Activated CD4-positive, alpha-beta T cell treated with anti-CD3 and anti-CD28 coated beads, Interleukin-2, amount 50 U/mL, for 4 hours (primary cell): ENCODE results near the gene SF1.
A peak's percentile ranks its signal among the peaks of the same experiment; 100 is the strongest.

ENCODE experiments used
- DNase-seq, 2 experiments: peaks; one replicate each; pipeline ENCODE4 v3.0.0-alpha.2; 2020

SF1 gene

GRCh38 chr11:64744544-64745188 is 33.7 kb downstream of the SF1 start:
- DNase-seq = no peak

DNA sequence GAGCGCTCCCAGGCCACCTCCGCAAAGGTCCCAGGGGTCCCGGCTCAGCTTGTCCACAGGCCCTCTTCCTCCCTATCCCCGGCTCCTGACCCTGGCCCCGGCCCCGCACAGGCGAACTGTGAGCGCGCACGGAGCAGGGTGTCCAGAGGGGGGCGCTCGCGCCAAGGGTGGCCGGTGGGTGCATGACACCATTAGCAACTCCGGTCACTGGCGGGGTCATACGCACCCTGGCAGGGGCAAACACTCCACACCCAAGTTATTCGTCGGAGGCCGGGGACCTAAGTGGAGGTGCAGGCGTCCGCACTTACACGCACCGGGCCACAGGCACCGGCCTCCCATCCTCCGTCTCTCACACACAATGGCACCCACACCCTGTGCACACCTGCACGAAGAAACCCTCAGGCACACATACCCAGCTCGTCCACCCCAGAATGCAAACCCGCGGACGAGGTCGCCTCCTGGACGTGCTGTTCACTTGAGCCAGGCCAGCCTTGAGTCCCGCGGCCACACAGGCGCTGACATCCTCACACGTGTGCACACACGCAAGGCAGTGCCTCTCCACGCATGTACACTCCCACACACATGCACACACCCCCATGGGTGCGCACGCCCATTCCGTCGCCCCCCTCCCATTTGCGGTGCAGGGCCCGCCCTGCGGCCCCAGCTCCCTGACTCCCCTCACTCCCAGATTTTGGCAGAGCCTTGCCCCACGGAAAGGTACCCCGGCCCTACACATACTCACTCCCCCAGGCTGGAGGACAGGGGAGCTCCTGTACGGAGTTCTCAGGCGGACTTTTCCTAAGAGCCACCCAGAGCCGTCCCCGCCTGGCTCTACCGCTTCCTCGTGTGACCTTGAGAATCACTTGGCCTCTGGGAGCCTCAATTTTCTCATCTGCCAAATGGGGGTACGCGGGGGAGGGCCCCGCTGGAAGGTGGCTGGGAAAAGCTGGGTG is 34.5 kb downstream of the SF1 start, which contains the start of gene RASGRP2:
RASGRP2 (minus strand) TSS at position 552 of the 953 bp plus-strand sequence. CDS start 1,276 bp downstream, outside the sequence.
- DNase-seq = peak; percentile 74 to 77

GRCh38 chr11:64742889-64743590 is 35.3 kb downstream of the SF1 start:
- DNase-seq = peak; percentile 60 to 62

GRCh38 chr11:64742087-64742888 is 36.1 kb downstream of the SF1 start:
- no peak for DNase-seq

GRCh38 chr11:64741375-64742086 is 36.8 kb downstream of the SF1 start:
- DNase-seq = no peak

DNA sequence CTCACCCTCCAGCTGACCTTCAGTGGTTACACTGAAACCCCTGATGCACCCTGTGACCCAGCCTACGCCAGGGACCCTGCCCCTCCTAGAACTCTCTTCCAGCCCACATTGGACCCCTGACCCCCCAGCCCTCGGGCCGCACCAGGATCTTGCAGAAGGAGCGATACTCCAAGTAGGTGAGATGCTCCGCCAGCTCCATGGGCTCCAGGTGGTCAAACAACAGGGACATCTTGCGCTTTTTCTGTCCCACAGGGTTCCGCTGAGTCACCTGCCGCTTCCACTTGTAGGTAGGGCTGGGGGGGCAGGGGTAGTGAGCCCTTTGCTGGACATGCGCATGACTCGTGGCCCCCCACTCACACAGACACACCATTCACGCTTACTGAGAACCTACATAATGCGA is 38.5 kb downstream of the SF1 start:
- no peak for DNase-seq

DNA sequence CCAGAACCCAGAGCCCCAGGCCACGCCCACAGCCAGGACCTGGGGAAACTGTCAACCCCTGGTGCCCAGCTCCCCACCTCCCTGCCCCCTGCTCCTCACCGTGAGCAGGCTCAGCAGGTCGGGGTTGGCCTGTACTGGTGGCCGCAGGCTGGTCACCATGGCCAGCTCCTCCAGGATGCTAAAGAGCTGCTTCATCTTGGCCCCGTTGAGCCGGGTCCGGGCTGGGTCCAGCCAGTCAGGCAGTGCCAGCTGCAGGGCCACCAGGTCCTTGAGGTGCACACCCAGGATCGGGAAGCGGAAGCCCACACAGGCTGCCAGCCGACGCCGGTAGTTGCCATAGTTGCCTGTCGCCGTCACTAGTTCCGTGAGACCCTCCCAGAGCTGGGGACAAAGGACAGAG is 41.7 kb downstream of the SF1 start:
- DNase-seq = no peak

DNA sequence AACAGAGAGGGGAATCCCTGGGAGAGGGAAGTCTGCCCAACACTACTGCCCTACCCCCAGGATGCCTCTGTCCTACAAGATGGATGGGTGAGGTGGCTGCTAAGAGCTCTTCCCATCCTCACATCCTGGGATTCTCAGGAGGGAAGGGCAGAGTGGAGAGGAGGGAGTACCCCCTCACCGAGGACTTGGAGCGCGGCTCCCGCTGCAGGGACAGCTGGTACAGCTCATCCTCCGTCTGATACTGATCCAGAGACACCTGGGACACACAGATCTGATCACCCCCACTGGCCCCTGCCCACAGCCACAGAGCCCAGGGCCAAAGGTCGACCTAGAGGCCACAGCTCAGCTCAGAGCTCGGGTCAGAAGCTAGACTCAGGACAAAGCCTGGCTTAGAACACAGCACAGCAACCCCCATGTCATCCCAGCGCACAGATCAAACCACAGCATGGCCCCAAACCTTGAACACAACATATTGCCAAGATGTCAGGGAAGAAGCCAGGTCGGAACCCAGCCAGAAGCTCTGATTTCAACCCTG is 42.5 kb downstream of the SF1 start:
- DNase-seq = no peak

GRCh38 chr11:64734811-64735724 is 43.3 kb downstream of the SF1 start:
- no peak for DNase-seq

DNA sequence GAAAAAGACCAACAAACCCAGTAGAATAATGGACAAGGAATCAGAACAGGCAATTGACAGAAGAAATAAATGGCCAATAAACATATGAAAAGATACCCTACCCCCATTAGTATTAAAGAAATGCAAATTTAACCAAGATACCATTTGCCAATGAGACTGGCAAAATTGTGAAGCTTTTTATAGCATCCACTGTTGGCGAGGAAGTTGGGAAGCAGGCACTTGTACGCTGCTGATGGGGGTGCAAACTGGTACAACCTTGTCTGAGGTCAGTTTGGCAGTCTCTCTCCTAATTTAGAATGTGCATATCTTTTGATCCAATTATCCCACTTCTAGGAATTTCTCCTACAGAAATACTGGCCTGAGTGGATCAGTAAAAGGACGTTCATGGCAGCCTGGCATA is 46.7 kb downstream of the SF1 start:
- DNase-seq = no peak

DNA sequence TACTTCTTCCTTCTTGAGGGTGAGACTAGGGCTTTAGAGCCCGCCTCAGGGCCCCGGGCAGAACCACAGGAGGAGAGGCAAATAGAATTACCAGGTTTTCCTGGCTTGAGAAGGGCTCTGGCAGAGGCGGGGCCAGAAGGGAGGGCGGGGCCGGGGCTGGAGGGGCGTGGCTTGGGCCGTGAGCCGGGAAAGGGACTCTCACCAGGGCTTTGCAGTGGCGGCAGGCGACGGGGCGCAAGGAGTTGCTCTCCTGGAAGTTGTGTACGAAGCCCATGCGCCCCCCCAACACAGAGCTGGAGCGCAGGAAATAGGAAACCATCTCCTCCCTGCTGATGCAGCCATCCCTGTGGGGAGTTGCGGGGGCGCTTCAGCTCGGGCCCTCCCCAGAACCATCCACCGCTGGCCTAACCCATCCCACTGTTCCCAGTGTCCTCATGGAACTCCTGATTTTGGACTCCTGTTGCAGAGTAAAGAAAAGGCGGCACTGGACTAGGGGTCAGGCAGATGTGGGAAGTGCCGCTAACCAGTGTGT is 48.4 kb downstream of the SF1 start:
- no peak for DNase-seq

- DNase-seq = no peak
Measured at GRCh38 chr11:64728757-64729365, 49.5 kb downstream of the SF1 start.

DNA sequence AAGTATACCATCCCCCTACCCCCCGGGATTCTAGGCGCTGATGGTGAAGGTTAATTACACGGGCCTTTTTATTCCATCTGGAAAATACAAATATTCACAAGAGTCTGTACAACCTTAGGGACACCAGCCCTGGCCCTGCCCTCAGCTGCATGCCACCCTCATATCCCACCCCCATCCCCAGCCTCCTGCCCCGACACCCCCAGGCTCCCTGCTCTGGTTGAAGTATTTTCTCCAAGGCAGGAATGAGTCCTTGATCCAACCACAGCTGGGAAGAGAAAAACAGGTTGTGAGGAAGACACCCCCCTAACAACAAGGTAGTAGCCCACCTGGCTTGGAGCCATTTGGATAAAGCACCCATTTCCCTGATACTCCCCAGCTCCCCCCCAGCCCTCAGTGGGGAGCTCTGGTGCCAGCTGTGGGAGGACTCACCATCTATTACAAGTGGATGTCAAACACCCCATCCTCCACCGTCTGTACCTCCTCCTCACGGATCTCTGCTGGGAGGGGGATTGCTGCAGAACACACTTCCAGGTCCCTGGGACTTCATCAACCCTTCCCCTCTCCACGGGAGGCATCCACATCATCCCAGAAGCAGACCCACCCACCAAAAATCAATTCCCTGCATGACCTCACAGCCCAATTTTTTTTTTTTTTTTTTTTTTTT is 51.3 kb downstream of the SF1 start:
- no peak for DNase-seq

- no peak for DNase-seq
Measured at GRCh38 chr11:64726211-64726641, 52.1 kb downstream of the SF1 start.

DNA sequence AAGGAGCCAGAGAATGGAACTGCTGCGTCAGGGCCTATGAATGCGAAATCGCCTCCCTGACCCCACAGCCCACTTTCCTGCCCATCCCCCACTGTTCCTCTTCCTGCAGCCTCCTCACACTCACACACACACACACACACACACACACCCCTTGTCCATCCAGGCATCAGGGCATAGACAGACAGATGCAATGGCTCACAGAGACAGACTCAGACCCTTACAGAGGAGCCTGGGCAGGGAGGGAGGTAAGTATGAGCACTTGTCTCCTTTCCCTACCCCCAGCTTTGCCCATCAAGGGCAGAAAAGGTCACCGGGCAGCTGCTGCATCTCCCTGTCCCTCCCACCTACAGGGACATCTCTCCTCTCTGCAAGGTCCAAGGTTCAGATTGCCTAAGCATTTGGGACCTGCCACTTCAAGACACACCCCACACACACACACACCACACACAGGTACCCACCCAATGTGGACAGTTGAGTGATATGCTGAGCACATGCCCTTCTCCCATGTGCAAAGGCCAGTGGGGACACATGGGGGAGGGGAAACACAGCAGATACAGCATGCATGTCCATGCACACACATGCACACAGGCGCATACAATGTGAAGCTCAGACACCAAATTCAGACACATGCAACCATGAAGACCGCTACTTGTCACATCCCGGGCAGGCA is 53.3 kb downstream of the SF1 start:
- DNase-seq = no peak

DNA sequence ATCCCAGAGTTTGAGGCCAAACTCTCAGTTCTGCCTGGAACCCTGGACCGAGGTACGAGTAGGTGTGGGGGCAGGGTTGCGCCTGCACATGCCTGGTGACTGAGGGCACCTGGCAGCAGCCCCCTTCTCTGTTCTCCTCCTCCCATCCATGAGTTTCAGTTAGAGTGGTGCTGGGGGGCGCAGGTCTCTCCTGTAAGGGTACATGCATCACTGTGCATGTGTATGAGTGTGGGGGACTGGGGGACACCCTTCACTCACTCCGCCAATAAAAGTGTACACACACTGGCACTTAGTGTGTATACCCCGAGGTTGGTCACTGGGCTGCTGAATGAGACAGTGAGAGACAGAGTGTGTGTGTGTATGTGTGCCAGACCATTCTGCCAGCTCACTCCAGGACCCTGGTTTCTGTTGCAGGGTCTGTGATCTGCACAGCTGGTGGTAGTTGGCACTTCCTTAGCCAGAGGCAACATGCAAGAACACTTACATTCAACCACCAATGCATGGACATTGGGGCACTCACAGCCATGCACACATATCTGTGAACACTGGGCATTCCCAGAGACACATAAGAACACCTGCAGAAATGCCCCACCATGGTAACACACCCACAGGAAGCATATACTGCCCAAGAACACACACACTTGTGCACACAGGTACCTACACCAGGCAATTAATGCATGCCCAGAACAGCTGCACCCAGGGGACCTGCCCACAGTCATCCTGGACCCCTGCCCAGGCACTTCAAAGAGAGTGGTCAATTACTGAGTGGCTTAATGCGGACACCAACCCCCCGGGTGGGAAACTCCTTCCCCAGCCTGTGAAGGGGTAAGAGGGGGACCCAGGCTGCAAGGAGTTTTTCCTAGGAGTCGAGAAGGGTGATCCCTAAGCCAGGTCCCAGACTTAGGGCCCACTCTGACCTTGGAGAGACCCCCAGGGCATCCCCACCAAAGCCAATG is 54.2 kb downstream of the SF1 start:
- no peak for DNase-seq
